Endothelial cell (in vitro differentiated cells): ENCODE results near the gene CHPT1. TPM values are rescaled to one million over a fixed set of nuclear protein-coding genes. Genes with fewer than 3 reads are reported as not detected.
"Not testable (repeated sequence)": the region's sequence is repeated elsewhere in the genome, so short reads cannot be mapped to it uniquely, and the experiment has no call there.

Source experiments
- DNase-seq: peaks from one replicate; pipeline ENCODE4 v3.0.0; 2021; ENCODE audit warnings: low spot score
- H3K27ac Mint-ChIP-seq: one replicate; pipeline ENCODE4 v1.8.0; 2021; ENCODE audit warnings: mixed read lengths, inconsistent platforms; ENCODE audit not compliant: unreplicated experiment
- H3K27me3 Mint-ChIP-seq: one replicate; pipeline ENCODE4 v1.8.0; 2021; ENCODE audit warnings: mild to moderate bottlenecking, moderate library complexity, mixed read lengths, inconsistent platforms; ENCODE audit not compliant: unreplicated experiment
- H3K36me3 Mint-ChIP-seq: one replicate; pipeline ENCODE4 v1.8.0; 2021; ENCODE audit warnings: mild to moderate bottlenecking, low read depth, mixed read lengths, inconsistent platforms; ENCODE audit not compliant: unreplicated experiment
- H3K4me1 Mint-ChIP-seq: one replicate; pipeline ENCODE4 v1.8.0; 2021; ENCODE audit warnings: mild to moderate bottlenecking, mixed read lengths, inconsistent platforms; ENCODE audit not compliant: unreplicated experiment
- H3K4me3 Mint-ChIP-seq: one replicate; pipeline ENCODE4 v1.8.0; 2021; ENCODE audit warnings: mild to moderate bottlenecking, mixed read lengths, inconsistent platforms; ENCODE audit not compliant: unreplicated experiment
- H3K9me3 Mint-ChIP-seq: one replicate; pipeline ENCODE4 v1.8.0; 2021; ENCODE audit warnings: mixed read lengths, inconsistent platforms; ENCODE audit not compliant: unreplicated experiment
- CTCF ChIP-seq: fragments of 200-600 bp; sonication (generic); IDR thresholded peaks from one replicate; pipeline ENCODE4 v1.5.0; 2021; ENCODE audit warnings: antibody characterized with exemption; ENCODE audit not compliant: unreplicated experiment
- total RNA-seq: library from RNA; stranded (reverse); fragmentation: NEBNext Ultra II Directional; extraction: Animal tissue kit (Norgen Biotek cat#: 25700); gene quantifications from one replicate; pipeline ENCODE4 v1.2.1, GENCODE V29; 2021; ENCODE audit not compliant: unreplicated experiment

CHPT1 gene
- total RNA-seq, 1 donor from 2014 or later = 6.2 TPM

GRCh38 chr12:101675555-101675954 lies 21.9 kb upstream of the CHPT1 start:
- Mint-ChIP-seq H3K27me3 (no peaks in the 10 kb centered on the region), H3K9me3 (no peaks in the 10 kb centered on the region), H3K27ac (no peak overlapping the region), H3K4me1 (no peaks in the 10 kb centered on the region), H3K4me3 (no peak overlapping the region), H3K36me3 (no peaks in the 10 kb centered on the region)
- no peak for TF ChIP-seq CTCF
- no peak for DNase-seq

GRCh38 chr12:101676497-101676896 lies 20.9 kb upstream of the CHPT1 start:
- not testable (repeated sequence) for H3K36me3 Mint-ChIP-seq, H3K27me3 Mint-ChIP-seq, H3K9me3 Mint-ChIP-seq, H3K27ac Mint-ChIP-seq, H3K4me1 Mint-ChIP-seq, DNase-seq, H3K4me3 Mint-ChIP-seq

GRCh38 chr12:101678081-101678480 lies 19.4 kb upstream of the CHPT1 start:
- Mint-ChIP-seq H3K27me3 (no peaks in the 10 kb centered on the region), H3K4me1 (no peaks in the 10 kb centered on the region), H3K27ac (no peak overlapping the region), H3K36me3 (no peaks in the 10 kb centered on the region), H3K9me3 (no peaks in the 10 kb centered on the region), H3K4me3 (no peak overlapping the region)
- no peak for TF ChIP-seq CTCF
- DNase-seq = no peak

GRCh38 chr12:101680240-101680639 lies 17.2 kb upstream of the CHPT1 start:
- TF ChIP-seq CTCF = no peak
- no peak for DNase-seq
- Mint-ChIP-seq H3K27ac (no peak overlapping the region), H3K4me1 (no peaks in the 10 kb centered on the region), H3K27me3 (no peaks in the 10 kb centered on the region), H3K4me3 (no peak overlapping the region), H3K9me3 (no peaks in the 10 kb centered on the region), H3K36me3 (no peaks in the 10 kb centered on the region)

- H3K27ac Mint-ChIP-seq = no peak overlapping the region
- H3K4me3 Mint-ChIP-seq = no peak overlapping the region
- no peaks in the 10 kb centered on the region for H3K27me3 Mint-ChIP-seq
- DNase-seq = no peak
- no peaks in the 10 kb centered on the region for H3K36me3 Mint-ChIP-seq
- no peaks in the 10 kb centered on the region for H3K9me3 Mint-ChIP-seq
- H3K4me1 Mint-ChIP-seq = no peaks in the 10 kb centered on the region
- TF ChIP-seq CTCF = no peak
Measured at GRCh38 chr12:101680647-101681046, 16.8 kb upstream of the CHPT1 start.

GRCh38 chr12:101681627-101682026 lies 15.8 kb upstream of the CHPT1 start:
- not testable (repeated sequence) for H3K4me3 Mint-ChIP-seq, H3K27ac Mint-ChIP-seq, H3K27me3 Mint-ChIP-seq, H3K4me1 Mint-ChIP-seq, H3K36me3 Mint-ChIP-seq, DNase-seq, H3K9me3 Mint-ChIP-seq
